Measurements from ENCODE around the gene NCKAP1.

Gene NCKAP1

GRCh38 chr2:183031911-183032794, 6.1 kb downstream of the NCKAP1 start:
- TF ChIP-seq MAX (IDR thresholded peaks at IDR 0.05; ENCODE audit: low read depth, low read length), result no peak
- no peak for TF ChIP-seq MYC (IDR thresholded peaks at IDR 0.05; ENCODE audit: low read depth, low read length)
- no peak for TF ChIP-seq POLR2A (IDR thresholded peaks at IDR 0.05; ENCODE audit: extremely low read depth, insufficient read length)
- TF ChIP-seq, protein P1, sequence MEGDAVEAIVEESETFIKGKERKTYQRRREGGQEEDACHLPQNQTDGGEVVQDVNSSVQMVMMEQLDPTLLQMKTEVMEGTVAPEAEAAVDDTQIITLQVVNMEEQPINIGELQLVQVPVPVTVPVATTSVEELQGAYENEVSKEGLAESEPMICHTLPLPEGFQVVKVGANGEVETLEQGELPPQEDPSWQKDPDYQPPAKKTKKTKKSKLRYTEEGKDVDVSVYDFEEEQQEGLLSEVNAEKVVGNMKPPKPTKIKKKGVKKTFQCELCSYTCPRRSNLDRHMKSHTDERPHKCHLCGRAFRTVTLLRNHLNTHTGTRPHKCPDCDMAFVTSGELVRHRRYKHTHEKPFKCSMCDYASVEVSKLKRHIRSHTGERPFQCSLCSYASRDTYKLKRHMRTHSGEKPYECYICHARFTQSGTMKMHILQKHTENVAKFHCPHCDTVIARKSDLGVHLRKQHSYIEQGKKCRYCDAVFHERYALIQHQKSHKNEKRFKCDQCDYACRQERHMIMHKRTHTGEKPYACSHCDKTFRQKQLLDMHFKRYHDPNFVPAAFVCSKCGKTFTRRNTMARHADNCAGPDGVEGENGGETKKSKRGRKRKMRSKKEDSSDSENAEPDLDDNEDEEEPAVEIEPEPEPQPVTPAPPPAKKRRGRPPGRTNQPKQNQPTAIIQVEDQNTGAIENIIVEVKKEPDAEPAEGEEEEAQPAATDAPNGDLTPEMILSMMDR (IDR thresholded peaks at IDR 0.05; ENCODE audit: low read depth, low read length), result no peak
- DNase-seq (ENCODE audit: low read depth), result peak; percentile 24
- no peak overlapping the region for H3K4me3 ChIP-seq (ENCODE audit: low read depth, low read length)

- no peak overlapping the region for H3K4me3 ChIP-seq (ENCODE audit: low read depth, low read length)
- DNase-seq (ENCODE audit: low read depth), result no peak
- TF ChIP-seq, protein P1 (IDR thresholded peaks at IDR 0.05; ENCODE audit: low read depth, low read length), result no peak
- TF ChIP-seq POLR2A (IDR thresholded peaks at IDR 0.05; ENCODE audit: extremely low read depth, insufficient read length) (no peak), MAX (IDR thresholded peaks at IDR 0.05; ENCODE audit: low read depth, low read length) (no peak), MYC (IDR thresholded peaks at IDR 0.05; ENCODE audit: low read depth, low read length) (no peak)
These were observed 9.0 kb downstream of the NCKAP1 start for GRCh38 chr2:183029219-183029618.

GRCh38 chr2:183028108-183028507, 10.1 kb downstream of the NCKAP1 start:
- no peak overlapping the region for H3K4me3 ChIP-seq (ENCODE audit: low read depth, low read length)
- no peak for TF ChIP-seq MAX (IDR thresholded peaks at IDR 0.05; ENCODE audit: low read depth, low read length)
- TF ChIP-seq, protein P1 (IDR thresholded peaks at IDR 0.05; ENCODE audit: low read depth, low read length), result no peak
- no peak for TF ChIP-seq POLR2A (IDR thresholded peaks at IDR 0.05; ENCODE audit: extremely low read depth, insufficient read length)
- no peak for TF ChIP-seq MYC (IDR thresholded peaks at IDR 0.05; ENCODE audit: low read depth, low read length)
- DNase-seq (ENCODE audit: low read depth), result no peak

DNA sequence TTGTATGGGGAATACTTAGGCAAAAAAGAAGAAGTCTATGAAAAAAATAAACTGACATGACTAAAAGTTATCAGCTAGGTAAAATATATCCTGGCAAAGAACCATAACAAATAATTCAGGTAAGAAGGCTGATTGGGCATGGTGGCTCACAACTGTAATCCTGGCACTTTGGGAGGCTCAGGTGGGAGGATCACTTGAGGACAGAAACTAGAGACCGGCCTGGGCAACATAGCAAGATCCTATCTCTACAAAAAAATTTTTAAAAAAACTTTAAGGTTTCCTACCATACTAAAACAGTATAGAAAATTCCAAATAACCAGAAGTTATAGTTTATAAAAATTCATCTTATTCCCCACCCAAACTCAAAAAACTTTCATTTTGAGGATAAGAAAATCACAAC, 10.8 kb downstream of the NCKAP1 start:
- no peak overlapping the region for H3K4me3 ChIP-seq (ENCODE audit: low read depth, low read length)
- TF ChIP-seq, protein P1 (IDR thresholded peaks at IDR 0.05; ENCODE audit: low read depth, low read length), result no peak
- no peak for TF ChIP-seq POLR2A (IDR thresholded peaks at IDR 0.05; ENCODE audit: extremely low read depth, insufficient read length)
- no peak for TF ChIP-seq MAX (IDR thresholded peaks at IDR 0.05; ENCODE audit: low read depth, low read length)
- no peak for TF ChIP-seq MYC (IDR thresholded peaks at IDR 0.05; ENCODE audit: low read depth, low read length)
- DNase-seq (ENCODE audit: low read depth), result no peak

DNA sequence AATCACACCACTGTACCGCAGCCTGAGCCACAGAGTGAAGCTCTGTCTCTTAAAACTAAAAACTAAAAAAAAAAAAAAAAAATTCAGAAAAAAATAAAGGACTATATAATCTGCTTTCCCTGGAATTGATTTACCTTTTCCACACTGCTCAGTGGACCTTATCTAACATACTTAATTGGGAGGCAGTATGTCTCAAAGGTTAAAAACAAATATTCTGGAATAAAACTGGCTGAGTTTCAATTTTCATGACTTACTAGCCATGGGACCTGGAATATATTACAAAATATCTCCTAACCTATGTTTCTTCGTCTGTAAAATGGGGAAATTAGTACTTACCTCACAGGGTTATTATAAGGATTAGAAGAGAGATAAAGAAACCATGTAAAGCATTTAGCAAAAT, 11.8 kb downstream of the NCKAP1 start:
- no peak for DNase-seq (ENCODE audit: low read depth)
- no peak for TF ChIP-seq MAX (IDR thresholded peaks at IDR 0.05; ENCODE audit: low read depth, low read length)
- no peak for TF ChIP-seq POLR2A (IDR thresholded peaks at IDR 0.05; ENCODE audit: extremely low read depth, insufficient read length)
- TF ChIP-seq MYC (IDR thresholded peaks at IDR 0.05; ENCODE audit: low read depth, low read length), result no peak
- TF ChIP-seq, protein P1 (IDR thresholded peaks at IDR 0.05; ENCODE audit: low read depth, low read length), result no peak
- H3K4me3 ChIP-seq (ENCODE audit: low read depth, low read length), result no peak overlapping the region
